A549 (cell line): ENCODE measurements around the gene SF3A1.

ENCODE experiments used
- BCL3 ChIP-seq: fragments of >200 bp; sonication (Bioruptor Twin); formaldehyde crosslinking; IDR thresholded peaks from 3 replicates; pipeline ENCODE4 v1.6.1; 2016
- CTCF ChIP-seq: fragments of >200 bp; sonication (Bioruptor Twin); formaldehyde crosslinking; IDR thresholded peaks from 3 replicates; pipeline ENCODE4 v1.5.1; 2016
- E2F6 ChIP-seq: IDR thresholded peaks from 2 replicates; pipeline ENCODE4 v1.6.1; 2012; ENCODE audit warnings: low read depth, borderline replicate concordance
- ELK1 ChIP-seq: fragments of 150-350 bp; IDR thresholded peaks from 2 replicates; pipeline ENCODE4 v1.6.1; 2014; ENCODE audit warnings: low read depth, mild to moderate bottlenecking, low read length
- EP300 ChIP-seq, 2 experiments: fragments of >200 bp; sonication (Bioruptor Twin); formaldehyde crosslinking; IDR thresholded peaks; 2 replicates in 1 of 2; 3 replicates in 1 of 2; pipeline ENCODE4 v1.6.1; 2016 to 2017
- KDM1A ChIP-seq: fragments of 200-600 bp; sonication (generic); IDR thresholded peaks from 2 replicates; pipeline ENCODE4 v1.6.1; 2016; ENCODE audit warnings: low read depth, mild to moderate bottlenecking
- MAFK ChIP-seq: fragments of 450-650 bp; IDR thresholded peaks from 2 replicates; pipeline ENCODE4 v1.6.1; 2014; ENCODE audit not compliant: partially characterized antibody
- MAX ChIP-seq: IDR thresholded peaks from 2 replicates; pipeline ENCODE4 v1.6.1; 2012
- PHF8 ChIP-seq: fragments of 200-600 bp; sonication (generic); IDR thresholded peaks from 2 replicates; pipeline ENCODE4 v1.6.1; 2016; ENCODE audit warnings: low read depth, mild to moderate bottlenecking, antibody characterized with exemption, moderate library complexity, borderline replicate concordance
- RARB ChIP-seq: fragments of 250-450 bp; sonication (Bioruptor Pico); IDR thresholded peaks from 2 replicates; pipeline ENCODE4 v1.8.0; 2021; ENCODE audit warnings: mild to moderate bottlenecking, moderate library complexity
- REST ChIP-seq: fragments of 200-600 bp; sonication (generic); IDR thresholded peaks from 2 replicates; pipeline ENCODE4 v1.6.1; 2016; ENCODE audit warnings: antibody characterized with exemption, mild to moderate bottlenecking, moderate library complexity
- TP53 ChIP-seq: fragments of 250-450 bp; sonication (Bioruptor Pico); IDR thresholded peaks from 2 replicates; pipeline ENCODE4 v1.5.0; 2021; ENCODE audit warnings: mild to moderate bottlenecking, moderate library complexity
- ZFP36 ChIP-seq: fragments of 450-650 bp; IDR thresholded peaks from 2 replicates; pipeline ENCODE4 v1.6.1; 2014; ENCODE audit warnings: borderline replicate concordance; ENCODE audit not compliant: partially characterized antibody

- TF ChIP-seq TP53 (CRISPR knock-in tag) (no peak), EP300 (IDR thresholded peaks at IDR 0.05) (no peak), ZFP36 (no peak), CTCF (no peak), ELK1 (no peak), BCL3 (no peak), PHF8 (no peak), E2F6 (no peak), REST (no peak), KDM1A (no peak), MAX (no peak), RARB (CRISPR knock-in tag) (no peak), MAFK (no peak)
Measured at GRCh38 chr22:30338802-30339201, 17.9 kb downstream of the SF3A1 start.
